ENCODE results near the gene SGMS1. TPM values are rescaled to one million over a fixed set of nuclear protein-coding genes. Genes with fewer than 3 reads are reported as not detected.

Gene SGMS1
- total RNA-seq, 1 experiment from 2014 or later = 20.4 TPM

- H3K9ac ChIP-seq (ENCODE audit: extremely low read depth, insufficient read length, low read length) = no peak overlapping the region
Measured at GRCh38 chr10:50651808-50652207, 28.1 kb upstream of the SGMS1 start.

More at GRCh38 chr10:50651808-50652207, 28.1 kb upstream of the SGMS1 start:
- Histone ChIP-seq H3K27ac (ENCODE audit: insufficient read length, low read depth, low read length) (no peak overlapping the region), H2BK5ac (ENCODE audit: insufficient read length, low read length) (no peak overlapping the region), H3K79me2 (ENCODE audit: insufficient read depth, low read length) (no peaks in the 10 kb centered on the region), H2BK120ac (ENCODE audit: low read depth, low read length, poor library complexity, severe bottlenecking) (no peak overlapping the region), H3K27me3 (ENCODE audit: insufficient read depth, low read length) (no peaks in the 10 kb centered on the region), H3K18ac (ENCODE audit: insufficient read length, low read depth, low read length) (no peak overlapping the region), H3K23ac (ENCODE audit: insufficient read length, low read depth, low read length) (no peak overlapping the region), H3K14ac (ENCODE audit: insufficient read depth, low read length) (no peak overlapping the region), H4K8ac (replicated peaks; ENCODE audit: insufficient read length, low read depth, low read length) (no peak overlapping the region), H2AFZ (ENCODE audit: low read length) (no peak overlapping the region), H3K4me2 (ENCODE audit: insufficient read depth, insufficient read length, low read length) (no peak overlapping the region), H2AK5ac (ENCODE audit: insufficient read length, low read length) (no peak overlapping the region), H3K4ac (ENCODE audit: low read depth, low read length) (no peak overlapping the region), H4K20me1 (ENCODE audit: control insufficient read depth, insufficient read depth, insufficient read length) (no peaks in the 10 kb centered on the region), H3K4me1 (ENCODE audit: insufficient read depth, low read length) (no peaks in the 10 kb centered on the region), H3K9me3 (ENCODE audit: control insufficient read depth, low read depth, low read length) (no peaks in the 10 kb centered on the region), H2BK12ac (ENCODE audit: insufficient read length, low read depth, low read length) (no peak overlapping the region), H3K23me2 (ENCODE audit: insufficient read length, low read depth, low read length, poor library complexity, severe bottlenecking) (no peaks in the 10 kb centered on the region), H2BK15ac (ENCODE audit: low read depth, low read length) (no peak overlapping the region), H3T11ph (ENCODE audit: low read length) (no peak overlapping the region), H4K91ac (ENCODE audit: insufficient read length, low read depth, low read length) (no peak overlapping the region), H4K5ac (ENCODE audit: insufficient read length, low read depth, low read length) (no peak overlapping the region), H3K56ac (ENCODE audit: insufficient read length, low read depth, low read length) (no peak overlapping the region), H3K79me1 (ENCODE audit: insufficient read depth, low read depth, low read length, poor library complexity, severe bottlenecking) (no peaks in the 10 kb centered on the region), H2BK20ac (ENCODE audit: low read depth, low read length, poor library complexity, severe bottlenecking) (no peak overlapping the region)
- no peaks in the 10 kb centered on the region for H3K9me3 Mint-ChIP-seq
- TF ChIP-seq, protein P1, sequence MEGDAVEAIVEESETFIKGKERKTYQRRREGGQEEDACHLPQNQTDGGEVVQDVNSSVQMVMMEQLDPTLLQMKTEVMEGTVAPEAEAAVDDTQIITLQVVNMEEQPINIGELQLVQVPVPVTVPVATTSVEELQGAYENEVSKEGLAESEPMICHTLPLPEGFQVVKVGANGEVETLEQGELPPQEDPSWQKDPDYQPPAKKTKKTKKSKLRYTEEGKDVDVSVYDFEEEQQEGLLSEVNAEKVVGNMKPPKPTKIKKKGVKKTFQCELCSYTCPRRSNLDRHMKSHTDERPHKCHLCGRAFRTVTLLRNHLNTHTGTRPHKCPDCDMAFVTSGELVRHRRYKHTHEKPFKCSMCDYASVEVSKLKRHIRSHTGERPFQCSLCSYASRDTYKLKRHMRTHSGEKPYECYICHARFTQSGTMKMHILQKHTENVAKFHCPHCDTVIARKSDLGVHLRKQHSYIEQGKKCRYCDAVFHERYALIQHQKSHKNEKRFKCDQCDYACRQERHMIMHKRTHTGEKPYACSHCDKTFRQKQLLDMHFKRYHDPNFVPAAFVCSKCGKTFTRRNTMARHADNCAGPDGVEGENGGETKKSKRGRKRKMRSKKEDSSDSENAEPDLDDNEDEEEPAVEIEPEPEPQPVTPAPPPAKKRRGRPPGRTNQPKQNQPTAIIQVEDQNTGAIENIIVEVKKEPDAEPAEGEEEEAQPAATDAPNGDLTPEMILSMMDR (conservative IDR thresholded peaks at IDR 0.05) = no peak
- no peaks in the 10 kb centered on the region for H3K36me3 Mint-ChIP-seq (ENCODE audit: insufficient read depth in 1 of 3, low read depth in 3 of 3)
- no CpG with 5 or more reads among the region's 2 CpGs for WGBS (ENCODE audit: extremely low coverage, insufficient read length, low lambda C conversion rate)
- no peak for DNase-seq
- H3K27ac Mint-ChIP-seq = no peak overlapping the region
- H3K27me3 Mint-ChIP-seq (ENCODE audit: low read depth) = no peaks in the 10 kb centered on the region
- peaks cover 0 to 5% of the 10 kb centered on the region in 2 experiments; a peak in 3 of 4 replicates for H3K4me1 Mint-ChIP-seq
- H3K4me3 Mint-ChIP-seq = no peak overlapping the region
